NT2/D1 (cell line): Measurements from ENCODE around the gene BCAS3.

Experiments used
- YY1 ChIP-seq: IDR thresholded peaks from 2 replicates; pipeline ENCODE4 v1.6.1; 2011; ENCODE audit not compliant: insufficient read length, insufficient read depth
- ZNF274 ChIP-seq: IDR thresholded peaks from 2 replicates; pipeline ENCODE4 v1.6.1; 2011; ENCODE audit warnings: mild to moderate bottlenecking, low read depth, low read length

DNA sequence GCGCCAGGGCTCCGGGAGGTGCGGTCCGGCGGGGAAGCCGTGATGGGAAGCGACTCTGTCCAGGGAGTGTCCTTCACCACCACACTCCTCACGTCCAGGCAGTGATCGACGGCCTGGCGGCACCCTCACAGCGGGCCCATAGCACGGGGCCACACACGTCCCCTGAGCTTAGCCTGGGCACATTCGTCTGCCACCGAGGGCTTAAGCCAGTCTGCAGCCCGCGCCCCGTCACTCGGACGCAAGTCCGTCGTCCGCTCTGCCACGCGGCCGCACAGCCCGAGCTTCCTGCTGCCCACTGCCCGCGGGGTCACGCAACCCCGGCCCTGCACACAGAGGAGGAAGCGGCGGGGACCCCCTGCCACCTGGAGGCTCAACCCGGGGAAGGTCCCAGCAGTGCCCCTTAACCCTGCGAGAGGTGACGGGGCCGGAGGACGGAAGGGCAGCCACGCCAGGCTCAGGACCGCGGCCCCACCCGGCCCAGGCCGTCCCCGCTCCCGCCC is 719.0 kb downstream of the BCAS3 start:
- no peak for TF ChIP-seq YY1
- no peak for TF ChIP-seq ZNF274
